ENCODE results near the gene NOTCH3.

DNA sequence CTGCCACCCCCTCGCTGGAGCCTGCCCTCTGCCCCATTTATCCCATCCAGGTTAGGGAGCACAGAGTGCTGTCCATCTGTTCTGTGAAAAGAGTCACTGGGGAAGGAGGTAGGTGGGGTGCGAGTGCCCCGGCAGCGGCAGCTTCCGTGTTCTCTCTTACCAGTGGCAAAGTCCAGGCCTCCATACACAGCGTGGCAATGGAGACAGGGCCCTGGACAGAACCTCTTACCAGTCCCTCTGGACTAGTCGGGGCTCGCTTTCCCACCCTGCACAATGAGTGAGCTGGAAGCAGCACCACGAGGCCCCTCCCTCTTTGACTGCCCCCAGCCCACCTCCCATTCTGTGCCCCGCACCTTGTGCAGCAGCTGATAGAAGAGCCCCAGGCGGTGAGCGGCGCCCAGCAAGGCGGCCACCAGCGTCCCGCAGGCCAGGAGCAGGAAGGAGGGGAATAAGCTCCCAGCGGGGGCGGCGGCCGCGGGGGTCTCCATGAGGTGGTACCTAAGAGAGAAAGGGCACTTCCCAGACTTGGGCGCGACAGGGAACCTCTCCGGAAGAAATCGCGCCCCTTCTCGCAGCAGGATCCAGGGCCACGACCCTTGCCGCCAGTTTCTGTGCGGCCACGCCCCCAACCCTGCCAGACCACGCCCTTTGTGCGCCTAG lies 76.1 kb downstream of the NOTCH3 start:
- TF ChIP-seq POLR2A (IDR thresholded peaks at IDR 0.05; ENCODE audit: low read depth, low read length) (no peak), POLR2AphosphoS5 (IDR thresholded peaks at IDR 0.05; ENCODE audit: low read depth, low read length) (no peak), TAF1 (IDR thresholded peaks at IDR 0.05; ENCODE audit: borderline replicate concordance, low read depth, low read length) (no peak)
